GM21825 (cell line): ENCODE data around the gene ANAPC5.
"Not testable (repeated sequence)": the region's sequence is repeated elsewhere in the genome, so short reads cannot be mapped to it uniquely, and the experiment has no call there.

Source experiments
- ATAC-seq: cut with Tn5 transposase; IDR thresholded peaks from one replicate; pipeline ENCODE4 v1.9.1; 2021; ENCODE audit warnings: mild to moderate bottlenecking, moderate library complexity; ENCODE audit not compliant: unreplicated experiment

The ANAPC5 gene

DNA sequence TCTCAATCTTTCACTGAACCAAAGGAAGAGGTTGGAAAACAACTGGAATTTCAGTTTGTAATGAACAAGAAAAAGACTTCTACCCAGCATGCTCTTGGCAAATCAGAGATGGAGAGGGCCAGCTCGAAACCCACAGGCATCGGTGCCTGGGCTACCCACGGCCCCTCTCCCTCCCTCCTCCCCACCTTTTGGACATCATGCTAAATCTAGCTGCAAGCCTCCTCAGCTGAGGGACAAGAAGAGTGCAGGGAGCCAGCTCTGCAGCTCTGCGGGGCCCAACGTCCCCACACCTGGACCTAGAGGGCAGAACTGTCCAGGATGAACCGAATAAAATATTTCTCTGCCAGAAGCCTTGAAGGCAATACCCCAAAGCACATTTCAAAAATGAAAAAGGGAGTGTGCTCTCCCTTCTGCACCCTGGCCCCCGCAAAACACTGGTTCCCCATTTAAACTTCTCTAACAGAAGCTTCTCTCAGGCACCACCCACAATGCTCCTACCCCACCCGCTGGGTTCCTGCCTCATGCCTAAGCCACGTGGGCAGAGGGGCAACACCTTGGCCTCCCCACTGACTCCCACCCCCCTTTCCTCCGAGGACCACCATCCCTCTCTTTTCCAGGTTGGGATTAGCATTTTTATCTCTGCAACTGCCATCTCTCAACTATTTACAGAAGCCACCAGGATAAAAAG is 63.9 kb downstream of the ANAPC5 start:
- no peak for ATAC-seq

DNA sequence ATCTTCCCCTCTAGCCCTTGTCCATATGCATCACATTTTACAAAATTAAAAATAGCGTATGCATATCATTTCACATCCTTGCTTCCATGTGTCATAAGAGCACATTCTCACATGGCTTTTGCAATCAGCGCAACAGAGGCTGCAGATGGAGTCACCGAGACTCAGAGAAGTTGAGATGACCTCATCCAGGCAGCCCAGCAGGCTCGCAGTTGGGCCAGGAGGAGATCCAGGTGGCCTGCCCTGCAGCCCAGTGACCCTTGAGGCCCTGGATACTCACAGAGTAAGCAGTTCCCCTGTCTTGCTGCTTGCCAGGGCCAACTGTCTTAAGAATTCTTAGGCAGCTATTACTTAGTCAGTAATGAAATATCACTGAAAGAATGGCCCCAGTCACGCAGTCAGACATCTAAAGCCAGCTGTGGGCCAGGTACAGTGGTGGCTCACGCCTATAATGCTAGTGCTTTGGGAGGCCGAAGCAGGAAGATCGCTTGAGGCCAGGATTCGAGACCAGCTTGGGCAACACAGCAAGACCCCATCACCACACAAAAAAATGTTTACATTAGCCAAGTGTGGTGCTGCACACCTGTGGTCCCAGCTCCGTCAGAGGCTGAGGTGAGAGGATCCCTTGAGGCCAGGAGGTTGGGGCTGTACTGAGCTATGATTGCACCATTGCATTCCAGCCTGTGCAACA is 64.8 kb downstream of the ANAPC5 start:
- ATAC-seq: no peak

GRCh38 chr12:121285856-121286255 is 66.4 kb downstream of the ANAPC5 start:
- no peak for ATAC-seq

- no peak for ATAC-seq
Observed at GRCh38 chr12:121284551-121285390, 67.4 kb downstream of the ANAPC5 start.

DNA sequence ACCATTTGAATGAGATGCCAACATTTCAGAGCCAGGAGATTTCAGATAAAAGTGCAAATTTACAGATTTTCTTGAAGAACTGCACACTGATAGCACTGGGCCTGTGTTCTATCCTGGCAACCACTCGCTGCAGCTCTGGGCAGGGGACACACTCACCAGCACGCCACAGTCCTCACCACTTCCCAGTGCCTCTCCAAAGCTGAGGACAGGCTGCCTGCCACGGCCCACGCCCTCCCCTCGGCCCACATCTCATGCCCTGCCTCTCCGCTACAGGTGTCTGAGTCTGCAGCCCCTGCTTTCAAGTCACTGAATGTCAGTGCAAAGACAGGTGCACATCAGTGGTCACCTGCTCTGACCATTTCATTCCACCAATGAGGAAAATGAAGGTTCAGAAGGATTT is 68.4 kb downstream of the ANAPC5 start:
- ATAC-seq: no peak

GRCh38 chr12:121283388-121283787 is 68.8 kb downstream of the ANAPC5 start:
- ATAC-seq: no peak

DNA sequence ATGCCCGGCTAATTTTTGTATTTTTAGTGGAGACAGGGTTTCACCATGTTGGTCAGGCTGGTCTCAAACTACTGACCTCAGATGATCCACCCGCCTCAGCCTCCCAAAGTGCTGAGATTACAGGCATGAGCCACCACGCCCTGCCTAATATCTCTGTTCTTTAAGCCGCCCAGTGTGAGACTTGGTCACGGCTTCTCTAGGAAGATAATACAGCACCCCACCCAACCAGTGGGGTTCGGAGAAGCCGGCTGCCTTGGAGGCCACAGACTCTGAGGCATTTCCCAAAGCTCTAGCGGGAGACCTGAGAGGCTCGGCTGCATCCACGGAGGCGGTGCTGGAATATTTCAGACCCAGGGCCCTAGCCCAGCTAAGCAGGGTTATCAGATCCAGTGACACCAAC is 69.3 kb downstream of the ANAPC5 start:
- not testable (repeated sequence) for ATAC-seq

DNA sequence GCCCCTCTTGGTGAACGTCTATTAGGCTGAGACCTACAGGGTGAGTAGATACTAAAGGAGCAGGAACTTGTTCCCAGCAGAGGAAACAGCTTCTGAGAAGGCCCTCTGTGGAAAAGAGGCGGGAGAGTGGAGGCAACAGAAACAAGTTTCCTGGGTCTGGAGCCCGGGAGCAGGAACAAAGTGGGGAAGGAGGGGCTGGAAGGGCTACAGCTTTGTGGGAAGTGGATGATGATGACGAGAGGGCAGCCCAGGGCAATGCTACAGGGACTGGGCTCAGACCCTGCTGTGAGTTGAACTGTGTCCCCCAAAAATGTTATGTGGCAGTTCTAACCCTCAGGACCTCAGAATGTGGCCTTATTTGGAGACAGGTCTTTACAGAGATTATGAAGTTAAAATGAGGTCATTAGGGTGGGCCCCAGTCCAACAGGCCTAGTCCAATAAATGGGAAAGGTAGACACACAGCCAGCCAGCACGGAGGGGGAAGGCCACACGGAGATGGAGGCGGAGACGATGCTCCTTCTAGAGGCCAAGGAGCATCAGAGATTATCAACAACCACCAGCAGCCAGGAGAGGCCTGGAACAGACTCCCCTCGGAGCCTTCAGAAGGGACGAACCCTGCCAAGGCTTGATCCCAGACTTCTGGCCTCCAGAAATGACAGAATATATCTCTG is 70.0 kb downstream of the ANAPC5 start:
- ATAC-seq: no peak

DNA sequence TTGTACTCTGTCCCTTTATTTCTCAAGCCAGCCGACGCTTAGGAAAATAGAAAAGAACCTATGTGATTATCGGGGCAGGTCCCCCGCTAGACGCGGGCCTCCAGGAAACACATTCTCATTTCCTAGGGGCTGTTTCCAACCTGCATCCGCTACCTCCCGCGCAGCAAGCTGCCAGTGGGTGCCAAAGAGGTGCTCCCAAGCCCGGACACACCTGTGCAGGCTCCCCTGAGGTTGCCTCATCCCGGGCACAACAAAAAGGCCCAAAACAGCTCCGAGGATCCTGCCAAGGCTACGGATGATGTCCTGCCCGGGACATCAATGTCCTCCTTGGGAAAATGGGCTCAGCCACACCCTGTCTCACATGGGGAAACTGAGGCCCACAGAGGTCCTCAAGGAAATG is 71.1 kb downstream of the ANAPC5 start:
- ATAC-seq: not testable (repeated sequence)

- not testable (repeated sequence) for ATAC-seq
Observed at GRCh38 chr12:121280531-121280930, 71.7 kb downstream of the ANAPC5 start.

DNA sequence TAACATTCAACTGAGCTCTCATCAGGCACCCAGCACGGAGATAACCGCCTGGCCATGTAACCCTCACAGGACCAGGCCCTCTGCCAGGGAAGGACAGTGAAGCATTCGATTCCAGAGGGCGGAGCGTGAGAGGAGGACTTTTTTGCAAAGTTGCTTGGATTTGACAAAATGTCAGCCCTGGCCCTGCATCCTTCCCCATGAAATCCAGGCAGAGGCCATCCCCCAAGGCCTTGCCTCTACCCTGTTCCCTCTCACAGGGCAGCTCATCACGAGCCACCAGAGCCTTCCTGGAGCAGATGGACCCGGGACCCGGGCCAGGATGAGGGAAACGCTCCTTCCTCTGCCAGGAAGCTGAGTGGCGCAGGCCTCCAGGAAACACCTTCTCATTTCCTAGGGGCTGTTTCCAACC is 72.7 kb downstream of the ANAPC5 start:
- ATAC-seq: no peak

DNA sequence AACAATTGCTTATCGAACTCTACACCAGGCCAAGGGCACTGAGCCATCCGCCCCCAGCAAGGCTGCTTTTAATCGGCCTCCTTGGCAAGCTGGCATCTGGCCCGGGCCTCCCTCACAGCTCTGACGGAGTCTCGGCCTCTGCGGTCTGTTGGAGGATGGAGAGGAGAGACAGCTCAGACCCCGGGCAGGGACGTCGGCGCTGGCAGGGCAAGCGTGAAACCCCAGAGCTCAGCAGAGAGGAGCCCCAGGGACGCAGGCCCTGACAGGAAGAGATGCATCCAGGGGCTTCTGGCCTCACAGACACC is 73.2 kb downstream of the ANAPC5 start:
- no peak for ATAC-seq

DNA sequence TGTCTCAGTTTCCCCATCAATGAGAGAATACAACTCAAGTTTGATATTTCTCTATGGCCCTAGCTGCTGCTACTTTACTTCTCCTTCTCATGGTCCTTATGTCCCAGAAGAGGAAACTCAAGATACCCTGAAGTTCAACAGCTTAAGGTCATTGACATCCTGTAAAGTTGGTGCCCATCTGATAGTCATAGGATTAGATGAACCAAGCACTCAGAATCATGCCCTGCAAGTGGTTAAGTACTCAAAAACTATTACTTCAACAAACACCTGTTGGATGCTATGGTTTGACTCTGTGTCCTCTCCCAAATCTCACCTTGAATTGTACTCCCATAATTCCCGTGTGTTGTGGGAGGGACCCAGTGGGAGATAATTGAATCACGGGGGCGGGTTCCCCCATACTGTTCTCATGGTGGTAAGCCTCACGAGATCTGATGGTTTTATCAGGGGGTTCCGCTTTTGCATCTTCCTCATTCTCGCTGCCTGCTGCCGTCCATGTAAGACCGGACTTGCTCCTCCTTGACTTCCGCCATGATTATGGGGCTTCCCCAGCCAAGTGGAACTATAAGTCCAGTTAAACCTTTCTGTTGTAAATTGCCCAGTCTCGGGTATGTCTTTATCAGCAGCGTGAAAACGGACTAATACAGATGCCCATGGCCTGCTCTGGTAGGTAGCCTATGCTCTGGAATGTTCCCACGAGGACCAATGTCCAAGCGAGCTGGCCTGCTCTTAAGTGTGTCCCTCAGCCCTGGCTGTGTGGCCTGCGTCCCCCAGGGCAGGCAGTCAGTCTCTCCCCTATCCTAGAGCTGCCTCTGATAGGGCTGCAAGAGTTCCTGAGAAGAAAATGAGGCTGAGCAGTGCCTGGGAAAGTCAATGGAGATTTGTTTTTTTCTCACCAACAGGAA is 73.8 kb downstream of the ANAPC5 start:
- no peak for ATAC-seq

DNA sequence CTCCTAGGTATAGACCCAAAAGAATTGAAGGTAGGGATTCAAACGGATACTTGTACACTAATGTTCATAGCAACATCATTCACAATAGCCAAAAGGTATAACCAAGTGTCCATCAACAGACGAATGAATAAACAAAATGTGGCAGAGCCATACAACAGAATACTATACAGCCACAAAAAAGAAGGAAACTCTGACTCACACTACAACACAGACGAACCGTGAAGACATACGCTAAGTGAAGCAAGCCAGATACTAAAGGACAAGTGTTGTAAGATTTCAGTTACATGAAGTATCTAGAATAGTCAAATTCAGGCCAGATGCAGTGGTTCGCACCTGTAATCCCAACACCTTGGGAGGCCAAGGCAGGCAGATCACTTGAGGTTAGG is 74.8 kb downstream of the ANAPC5 start:
- ATAC-seq: no peak

- ATAC-seq: no peak
Observed at GRCh38 chr12:121274036-121274763, 78.0 kb downstream of the ANAPC5 start.

- ATAC-seq: no peak
Observed at GRCh38 chr12:121273364-121273896, 78.8 kb downstream of the ANAPC5 start.

DNA sequence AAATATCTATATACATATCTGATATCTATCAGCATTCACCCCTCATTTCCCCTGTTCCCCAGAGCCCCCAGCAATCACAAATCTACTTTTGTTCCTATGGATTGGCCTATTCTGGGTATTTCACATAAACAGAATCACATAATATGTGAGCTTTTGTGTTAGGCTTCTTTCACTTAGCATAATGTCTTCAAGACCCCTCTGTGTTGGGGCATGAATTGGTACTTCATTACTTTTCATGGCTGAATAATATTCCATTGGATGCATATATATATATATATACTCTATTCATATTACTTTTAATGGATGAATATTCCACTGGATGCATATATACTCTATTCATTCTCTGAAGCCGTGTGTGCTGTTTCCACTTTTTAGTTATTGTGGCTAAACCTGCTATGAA is 84.4 kb downstream of the ANAPC5 start:
- no peak for ATAC-seq

DNA sequence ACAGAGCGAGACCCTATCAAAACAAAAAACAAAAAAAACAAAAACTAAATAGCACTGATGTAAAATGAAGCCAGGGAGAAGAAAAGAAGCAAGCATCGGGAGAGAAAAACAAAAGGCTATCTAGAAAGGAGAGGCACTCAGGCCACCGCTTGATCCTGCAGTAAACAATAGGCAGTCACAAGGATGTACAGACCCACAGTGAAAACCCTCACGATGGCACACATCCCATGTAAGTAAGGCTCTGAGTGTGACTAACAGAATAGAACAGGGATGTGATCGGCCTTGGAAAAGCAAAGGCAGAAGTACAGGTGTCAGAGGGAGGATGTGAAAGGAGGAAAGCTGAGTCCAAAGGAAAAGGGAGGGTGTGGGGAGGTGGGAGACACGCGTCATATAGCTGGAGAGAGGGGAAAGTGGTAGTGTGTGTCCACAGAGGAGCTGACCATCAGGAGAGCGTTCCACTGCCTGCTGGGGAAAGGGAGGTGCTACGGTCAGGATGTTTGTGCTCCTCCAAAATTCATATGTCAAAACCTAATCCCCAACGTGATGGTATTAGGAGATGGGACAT is 87.2 kb downstream of the ANAPC5 start:
- no peak for ATAC-seq

DNA sequence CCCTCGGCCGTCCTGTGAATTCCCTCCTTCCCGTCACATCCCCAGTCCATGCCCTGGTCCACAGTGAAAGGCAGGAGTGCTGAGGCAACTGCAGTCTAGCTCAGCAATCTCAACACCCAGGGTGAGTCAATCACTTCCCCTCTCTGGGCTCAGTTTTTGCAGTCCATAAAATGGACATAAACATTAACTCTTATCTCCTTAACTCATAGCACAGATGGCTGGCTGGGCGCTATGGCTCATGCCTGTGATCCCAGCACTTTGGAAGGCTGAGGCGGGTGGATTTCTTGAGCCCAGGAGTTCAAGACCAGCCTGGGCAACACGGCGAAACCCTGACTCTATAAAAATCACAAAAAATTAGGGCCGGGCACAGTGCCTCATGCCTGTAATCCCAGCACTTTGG is 88.1 kb downstream of the ANAPC5 start:
- ATAC-seq: no peak
